ENCODE measurements around the gene RAC3. TPM values are rescaled to one million over a fixed set of nuclear protein-coding genes. Genes with fewer than 3 reads are reported as not detected.

Gene RAC3
- total and polyA plus RNA-seq, 8 donors = 0.97 to 12.6 (median 2.5) TPM

DNA sequence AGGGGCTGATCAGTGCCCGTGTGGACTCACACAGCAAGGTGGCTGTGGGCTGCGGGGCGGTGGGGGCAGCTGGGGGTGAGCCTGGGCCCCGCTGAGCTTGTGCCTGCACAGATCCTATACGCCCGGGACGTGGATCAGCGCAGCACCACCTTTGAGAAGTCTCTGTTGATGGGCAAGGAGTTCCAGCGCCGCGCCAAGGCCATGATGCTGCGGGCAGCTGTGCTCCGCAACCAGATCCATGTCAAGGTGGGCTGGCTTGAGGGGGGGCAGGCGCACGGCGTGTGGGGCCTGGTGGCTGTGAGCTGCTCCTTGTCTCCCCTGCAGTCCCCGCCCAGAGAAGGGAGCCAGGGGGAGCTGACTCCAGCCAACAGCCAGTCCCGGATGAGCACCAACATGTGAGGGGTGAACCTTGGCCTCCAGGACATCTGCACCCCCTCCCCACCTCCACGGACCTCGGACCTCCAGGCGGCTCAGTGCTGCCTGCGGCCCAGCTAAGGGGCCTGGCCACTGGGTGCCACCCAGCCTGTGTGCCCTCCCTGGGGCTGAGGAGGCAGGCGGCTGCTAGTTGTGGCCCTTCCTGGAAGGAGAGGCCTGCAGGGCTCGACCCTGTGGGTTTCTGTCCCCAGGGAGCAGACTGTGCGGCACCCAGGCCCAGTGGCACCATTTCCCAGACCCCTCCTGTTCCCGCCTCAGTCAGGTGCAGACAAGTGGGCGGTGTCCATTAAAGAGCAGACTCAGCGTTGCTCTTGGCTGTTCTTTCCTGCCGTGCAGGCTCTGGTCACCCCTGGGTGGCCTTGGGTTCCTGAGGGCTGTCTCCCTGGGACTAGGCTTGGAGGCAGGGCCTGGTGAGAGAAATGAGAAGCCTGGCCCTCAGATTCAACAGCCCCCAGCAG, 25.5 kb downstream of the RAC3 start:
- Histone ChIP-seq H3K9me3 (no peaks in the 10 kb centered on the region), H3K4me3 (no peak overlapping the region), H3K27ac (no peak overlapping the region), H3K4me1 (peaks cover 0 to 8% (median 0%) of the 10 kb centered on the region in 3 donors), H3K27me3 (no peaks in the 10 kb centered on the region), H3K36me3 (peaks cover 0 to 42% (median 8%) of the 10 kb centered on the region in 3 donors)
- 84 to 85% methylated on average over 28 to 29 of the region's 29 CpGs for WGBS, 2 donors
- TF ChIP-seq, protein P1, sequence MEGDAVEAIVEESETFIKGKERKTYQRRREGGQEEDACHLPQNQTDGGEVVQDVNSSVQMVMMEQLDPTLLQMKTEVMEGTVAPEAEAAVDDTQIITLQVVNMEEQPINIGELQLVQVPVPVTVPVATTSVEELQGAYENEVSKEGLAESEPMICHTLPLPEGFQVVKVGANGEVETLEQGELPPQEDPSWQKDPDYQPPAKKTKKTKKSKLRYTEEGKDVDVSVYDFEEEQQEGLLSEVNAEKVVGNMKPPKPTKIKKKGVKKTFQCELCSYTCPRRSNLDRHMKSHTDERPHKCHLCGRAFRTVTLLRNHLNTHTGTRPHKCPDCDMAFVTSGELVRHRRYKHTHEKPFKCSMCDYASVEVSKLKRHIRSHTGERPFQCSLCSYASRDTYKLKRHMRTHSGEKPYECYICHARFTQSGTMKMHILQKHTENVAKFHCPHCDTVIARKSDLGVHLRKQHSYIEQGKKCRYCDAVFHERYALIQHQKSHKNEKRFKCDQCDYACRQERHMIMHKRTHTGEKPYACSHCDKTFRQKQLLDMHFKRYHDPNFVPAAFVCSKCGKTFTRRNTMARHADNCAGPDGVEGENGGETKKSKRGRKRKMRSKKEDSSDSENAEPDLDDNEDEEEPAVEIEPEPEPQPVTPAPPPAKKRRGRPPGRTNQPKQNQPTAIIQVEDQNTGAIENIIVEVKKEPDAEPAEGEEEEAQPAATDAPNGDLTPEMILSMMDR (IDR thresholded peaks at IDR 0.05) = no peak
- intact Hi-C loops (cut with DNase I) = no loop called here
- FAIRE-seq (no peak), ATAC-seq (no peak), DNase-seq (peak in 3 of 6 donors; percentile 13 to 73 (median 33))

DNA sequence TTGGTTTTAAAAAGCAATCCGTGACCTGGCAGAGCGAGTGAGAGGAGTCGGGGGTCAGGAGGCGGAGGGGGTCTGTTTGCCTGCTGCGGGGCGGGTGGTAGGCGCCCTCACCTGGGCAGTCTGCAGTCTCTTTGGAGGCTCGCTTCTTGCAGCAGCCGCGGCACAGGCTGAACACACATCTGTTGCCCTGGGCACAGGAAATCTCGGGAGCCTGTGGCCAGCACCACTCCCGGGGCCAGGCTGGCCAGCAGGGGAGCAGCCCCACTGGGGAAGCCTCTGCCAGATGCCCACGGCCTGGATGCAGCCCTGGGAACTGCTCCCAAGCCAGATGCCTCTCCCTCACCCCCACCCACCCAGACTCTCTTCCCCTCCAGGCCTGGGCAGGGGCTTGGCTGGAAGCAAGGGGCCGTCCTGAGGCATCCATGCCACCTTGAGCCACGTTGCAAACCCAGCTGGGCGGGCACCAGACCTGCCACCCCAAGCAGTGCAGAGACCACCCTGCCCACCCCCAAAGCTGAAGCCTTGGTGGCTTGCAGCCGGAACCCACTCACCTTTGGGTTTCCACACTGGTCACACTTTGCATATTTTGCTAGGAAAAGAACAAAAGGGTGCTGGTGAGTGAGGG, 26.9 kb downstream of the RAC3 start:
- Histone ChIP-seq H3K4me3 (no peak overlapping the region), H3K36me3 (peaks cover 0 to 42% (median 8%) of the 10 kb centered on the region in 3 donors), H3K4me1 (no peaks in the 10 kb centered on the region), H3K27me3 (no peaks in the 10 kb centered on the region), H3K9me3 (no peaks in the 10 kb centered on the region), H3K27ac (no peak overlapping the region)
- intact Hi-C loops (cut with DNase I) = no loop called here
- DNase-seq = peak in 3 of 6 donors; percentile 9 to 68 (median 22)
- TF ChIP-seq, protein P1 (IDR thresholded peaks at IDR 0.05) = no peak
- FAIRE-seq = no peak
- WGBS, 2 donors = 79 to 83% methylated on average over 17 of the region's 17 CpGs
- no peak for ATAC-seq

DNA sequence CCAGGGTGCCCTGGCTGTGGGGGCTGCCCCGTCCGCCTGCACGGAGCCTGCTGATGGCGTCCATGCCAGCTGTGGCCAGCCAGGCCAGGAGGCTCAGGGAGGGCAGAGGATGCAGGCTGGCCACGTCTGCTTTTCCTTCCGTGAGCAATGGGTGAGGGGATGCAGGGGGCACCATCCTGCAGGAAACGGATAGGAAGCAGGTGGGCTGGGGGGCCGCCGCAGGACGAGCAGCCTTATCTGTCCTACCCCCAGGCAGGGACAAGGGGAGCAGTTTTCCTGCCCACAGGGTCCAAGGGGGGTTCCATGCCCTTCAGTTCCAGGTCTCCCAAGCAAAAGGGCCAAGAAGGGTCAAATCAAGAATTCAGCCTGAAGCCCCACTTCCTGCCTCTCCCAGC, 27.4 kb downstream of the RAC3 start:
- intact Hi-C loops (cut with DNase I) = no loop called here
- FAIRE-seq = no peak
- Histone ChIP-seq H3K36me3 (peaks cover 0 to 42% (median 8%) of the 10 kb centered on the region in 3 donors), H3K4me3 (no peak overlapping the region), H3K27me3 (no peaks in the 10 kb centered on the region), H3K4me1 (peaks cover 0 to 2% (median under 1%) of the 10 kb centered on the region in 3 donors), H3K27ac (no peak overlapping the region), H3K9me3 (no peaks in the 10 kb centered on the region)
- TF ChIP-seq, protein P1 (IDR thresholded peaks at IDR 0.05) = no peak
- no peak for ATAC-seq
- DNase-seq = peak in 1 of 6 donors; percentile 17
- 88 to 93% methylated on average over 10 of the region's 10 CpGs for WGBS, 2 donors

DNA sequence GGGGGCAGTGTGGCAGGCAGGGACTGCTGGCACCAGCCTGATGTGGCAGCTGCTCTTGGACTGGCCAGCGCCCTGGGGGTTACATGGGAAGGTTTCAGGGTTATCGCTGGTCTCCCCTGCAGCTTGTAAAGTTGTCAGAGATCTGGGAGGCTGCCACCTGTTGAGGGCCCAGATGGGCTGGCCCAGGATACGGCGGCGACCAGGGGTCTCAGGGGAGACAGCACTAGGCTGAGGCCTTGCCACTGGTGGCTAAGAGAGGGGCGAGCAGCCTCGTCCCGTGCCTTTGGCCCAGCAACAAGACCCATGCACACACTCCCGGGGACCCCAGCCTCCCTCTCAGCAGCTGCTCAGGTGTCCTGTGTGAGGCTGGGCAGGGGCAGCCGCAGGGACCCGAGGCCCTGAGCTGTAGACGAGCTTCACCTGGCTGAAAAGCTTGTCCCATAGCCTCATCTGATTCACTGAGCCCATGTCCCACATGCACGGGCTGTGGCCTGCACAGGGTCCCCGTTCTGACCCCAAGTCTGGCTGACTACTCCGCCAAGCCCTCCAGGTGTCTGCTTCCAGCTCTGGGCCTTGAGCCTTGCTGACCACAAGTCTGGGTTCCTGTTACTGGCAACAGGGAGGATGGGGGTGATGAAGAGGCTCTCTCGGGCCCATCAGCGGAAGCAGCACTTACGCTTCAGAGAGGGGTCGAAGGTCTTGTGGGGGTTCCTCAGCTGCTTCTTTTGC, 28.0 kb downstream of the RAC3 start:
- 79 to 85% methylated on average over 18 to 19 of the region's 19 CpGs for WGBS, 2 donors
- Histone ChIP-seq H3K4me1 (peaks cover 0 to 7% (median 7%) of the 10 kb centered on the region in 3 donors), H3K27me3 (no peaks in the 10 kb centered on the region), H3K4me3 (no peak overlapping the region), H3K27ac (no peak overlapping the region), H3K36me3 (peaks cover 0 to 42% (median 8%) of the 10 kb centered on the region in 3 donors), H3K9me3 (no peaks in the 10 kb centered on the region)
- ATAC-seq = no peak
- TF ChIP-seq, protein P1 (IDR thresholded peaks at IDR 0.05) = no peak
- DNase-seq = peak in 2 of 6 donors; percentile 27 to 74
- FAIRE-seq = no peak
- intact Hi-C loops (cut with DNase I) = no loop called here

Measured in pancreas (tissue), 10 donors.